K562 (cell line): ENCODE data around the gene GANAB. TPM values are rescaled to one million over a fixed set of nuclear protein-coding genes. Genes with fewer than 3 reads are reported as not detected.
A peak's percentile ranks its signal among the peaks of the same experiment; 100 is the strongest.

ENCODE experiments used
- BRD9 ChIP-seq: fragments of 450-650 bp; IDR thresholded peaks from 2 replicates; pipeline ENCODE4 v1.6.1; 2018; ENCODE audit warnings: low read depth; ENCODE audit not compliant: partially characterized antibody
- HSF4 ChIP-seq: fragments of 250-450 bp; sonication (Bioruptor Pico); IDR thresholded peaks from 2 replicates; pipeline ENCODE4 v2.1.2; 2022; ENCODE audit warnings: mild to moderate bottlenecking, moderate library complexity, borderline replicate concordance
- LARP7 ChIP-seq: fragments of 450-650 bp; IDR thresholded peaks from 2 replicates; pipeline ENCODE4 v1.6.1; 2016
- MCM7 ChIP-seq, 2 experiments: fragments of 450-650 bp; IDR thresholded peaks; 2 replicates each; pipeline ENCODE4 v1.6.1; 2016 to 2018
- NFIC ChIP-seq: fragments of 450-650 bp; IDR thresholded peaks from 2 replicates; pipeline ENCODE4 v1.6.1; 2017; ENCODE audit warnings: mild to moderate bottlenecking, inconsistent platforms
- NFIX ChIP-seq: fragments of 250-450 bp; sonication (Bioruptor Pico); IDR thresholded peaks from 2 replicates; pipeline ENCODE4 v1.4.0; 2020; ENCODE audit warnings: low read depth, mild to moderate bottlenecking, moderate library complexity
- PHTF2 ChIP-seq: fragments of 250-450 bp; sonication (Bioruptor Pico); IDR thresholded peaks from 2 replicates; pipeline ENCODE4 v1.5.0; 2021; ENCODE audit warnings: mild to moderate bottlenecking
- SOX6 ChIP-seq: fragments of 450-650 bp; IDR thresholded peaks from 2 replicates; pipeline ENCODE4 v1.6.1; 2014; ENCODE audit warnings: mild to moderate bottlenecking
- SRSF1 ChIP-seq: fragments of 200-400 bp; formaldehyde crosslinking; IDR thresholded peaks from 2 replicates; pipeline ENCODE4 v1.6.1; 2017; ENCODE audit warnings: mild to moderate bottlenecking, low read depth, low read length, moderate library complexity
- THRAP3 ChIP-seq: fragments of 450-650 bp; IDR thresholded peaks from 2 replicates; pipeline ENCODE4 v1.6.1; 2016; ENCODE audit warnings: mild to moderate bottlenecking, inconsistent platforms, borderline replicate concordance
- XRCC5 ChIP-seq: fragments of 200-400 bp; formaldehyde crosslinking; IDR thresholded peaks from 2 replicates; pipeline ENCODE4 v1.6.1; 2017; ENCODE audit warnings: low read depth, mild to moderate bottlenecking, low read length
- ZNF76 ChIP-seq: fragments of 250-450 bp; sonication (Bioruptor Pico); IDR thresholded peaks from 2 replicates; pipeline ENCODE4 v1.4.0; 2020; ENCODE audit warnings: mild to moderate bottlenecking, moderate library complexity, borderline replicate concordance
- polyA plus RNA-seq, 8 experiments: library from polyadenylated mRNA; depleted of rRNA in 4 of 8; stranded (reverse) in 5 of 8; unstranded in 3 of 8; fragments of >200 nt; fragmentation: Nextera tagmentation in 2 of 8; fragmentation: Illumina TruSeq in 1 of 8; extraction: Ambion mirVana in 2 of 8; extraction: Trizol in 1 of 8; gene quantifications; 2 replicates each; pipeline versions ENCODE4 v1.2.1 to v1.2.3, GENCODE V29; 2011 to 2014; ENCODE audit warnings: inconsistent platforms in 1 of 8, missing spikeins in 1 of 8
- total RNA-seq, 7 experiments: library from RNA; depleted of rRNA in 6 of 7; stranded (reverse); fragments of >200 nt in 6 of 7; fragmentation: Illumina TruSeq in 2 of 7; extraction: Trizol in 2 of 7; gene quantifications; 2 replicates each; pipeline versions ENCODE4 v1.2.1 to v1.2.3, GENCODE V29; 2011 to 2021; ENCODE audit warnings: low replicate concordance in 1 of 7
- TF ChIP-seq, protein P1 (sequence below): sonication (generic); formaldehyde crosslinking; IDR thresholded peaks from 2 replicates; pipeline ENCODE4 v1.8.0; 2023; ENCODE audit warnings: mild to moderate bottlenecking, missing genetic modification reagents
- TF ChIP-seq, protein P2 (sequence below): fragments of 450-650 bp; IDR thresholded peaks from 2 replicates; pipeline ENCODE4 v1.7.0; 2016; ENCODE audit warnings: borderline replicate concordance
- TF ChIP-seq, protein P3 (sequence below): fragments of 250-450 bp; sonication (Bioruptor Pico); IDR thresholded peaks from 2 replicates; pipeline ENCODE4 v1.5.0; 2020; ENCODE audit warnings: mild to moderate bottlenecking
- TF ChIP-seq, protein P4 (sequence below), 3 experiments: fragments of 200-800 bp in 1 of 3; sonication (Bioruptor generic) in 1 of 3; sonication (generic) in 1 of 3; formaldehyde crosslinking in 1 of 3; IDR thresholded peaks; 2 replicates each; pipeline versions ENCODE4 v1.6.1 to v1.8.0; 2016 to 2022; ENCODE audit warnings: mild to moderate bottlenecking in 2 of 3, missing compliant biosample characterization in 2 of 3, missing genetic modification characterization in 2 of 3, missing genetic modification reagents in 1 of 3
- TF ChIP-seq, protein P5 (sequence below): fragments of 250-450 bp; sonication (Bioruptor Pico); IDR thresholded peaks from 2 replicates; pipeline ENCODE4 v1.4.0; 2020; ENCODE audit warnings: mild to moderate bottlenecking, moderate library complexity

The GANAB gene
- total and polyA plus RNA-seq, 9 of the 15 experiments (the other 6 are each of a cell fraction or from before 2014, with no cell fraction given), result 6.5 to 284 (median 161) TPM

DNA sequence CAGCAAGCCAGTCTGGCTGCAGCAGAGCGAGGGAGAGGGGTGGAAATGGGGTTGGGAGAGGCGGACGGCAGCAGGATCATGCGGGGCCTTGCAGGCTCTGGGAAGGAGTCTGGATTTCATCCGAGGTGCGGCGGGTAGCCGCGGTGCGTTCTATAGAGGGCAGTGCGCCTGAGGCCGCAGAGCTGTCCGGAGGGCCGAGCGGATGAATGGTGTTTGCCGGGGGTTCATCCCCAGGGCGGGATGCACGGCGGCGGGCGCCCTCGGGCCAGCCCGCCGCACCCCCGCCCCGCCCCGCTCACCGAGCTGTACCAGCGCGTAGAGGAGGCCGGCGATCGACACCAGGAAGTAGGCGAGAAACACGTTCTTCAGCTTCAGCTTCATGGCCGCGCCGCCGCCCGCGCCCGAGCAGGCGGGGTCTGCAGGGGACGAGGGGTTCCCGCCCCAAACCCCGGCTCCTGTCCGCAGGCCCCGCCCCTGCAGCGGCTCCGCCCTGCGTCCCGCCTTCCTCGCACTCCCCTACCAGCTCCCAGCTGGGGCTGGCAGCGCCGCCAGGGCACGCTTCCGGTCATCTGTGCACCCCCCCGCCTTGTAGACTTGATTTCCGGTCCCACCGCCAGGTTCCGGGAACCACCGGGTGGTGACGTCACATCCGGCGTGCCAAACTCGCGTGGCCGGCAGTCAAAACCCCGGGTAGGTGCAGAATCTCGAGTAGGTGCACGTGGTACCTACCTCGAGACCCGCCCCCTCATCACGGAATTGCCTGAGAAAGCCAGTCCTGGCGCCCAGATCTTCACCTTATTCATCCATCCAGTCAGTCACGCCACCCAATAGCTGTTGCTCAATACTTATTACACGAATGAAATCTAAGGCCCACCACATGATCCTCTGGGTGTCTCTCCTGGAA, 24.6 kb downstream of the GANAB start, which contains the start of gene B3GAT3 (continued):
- TF ChIP-seq, protein P1, sequence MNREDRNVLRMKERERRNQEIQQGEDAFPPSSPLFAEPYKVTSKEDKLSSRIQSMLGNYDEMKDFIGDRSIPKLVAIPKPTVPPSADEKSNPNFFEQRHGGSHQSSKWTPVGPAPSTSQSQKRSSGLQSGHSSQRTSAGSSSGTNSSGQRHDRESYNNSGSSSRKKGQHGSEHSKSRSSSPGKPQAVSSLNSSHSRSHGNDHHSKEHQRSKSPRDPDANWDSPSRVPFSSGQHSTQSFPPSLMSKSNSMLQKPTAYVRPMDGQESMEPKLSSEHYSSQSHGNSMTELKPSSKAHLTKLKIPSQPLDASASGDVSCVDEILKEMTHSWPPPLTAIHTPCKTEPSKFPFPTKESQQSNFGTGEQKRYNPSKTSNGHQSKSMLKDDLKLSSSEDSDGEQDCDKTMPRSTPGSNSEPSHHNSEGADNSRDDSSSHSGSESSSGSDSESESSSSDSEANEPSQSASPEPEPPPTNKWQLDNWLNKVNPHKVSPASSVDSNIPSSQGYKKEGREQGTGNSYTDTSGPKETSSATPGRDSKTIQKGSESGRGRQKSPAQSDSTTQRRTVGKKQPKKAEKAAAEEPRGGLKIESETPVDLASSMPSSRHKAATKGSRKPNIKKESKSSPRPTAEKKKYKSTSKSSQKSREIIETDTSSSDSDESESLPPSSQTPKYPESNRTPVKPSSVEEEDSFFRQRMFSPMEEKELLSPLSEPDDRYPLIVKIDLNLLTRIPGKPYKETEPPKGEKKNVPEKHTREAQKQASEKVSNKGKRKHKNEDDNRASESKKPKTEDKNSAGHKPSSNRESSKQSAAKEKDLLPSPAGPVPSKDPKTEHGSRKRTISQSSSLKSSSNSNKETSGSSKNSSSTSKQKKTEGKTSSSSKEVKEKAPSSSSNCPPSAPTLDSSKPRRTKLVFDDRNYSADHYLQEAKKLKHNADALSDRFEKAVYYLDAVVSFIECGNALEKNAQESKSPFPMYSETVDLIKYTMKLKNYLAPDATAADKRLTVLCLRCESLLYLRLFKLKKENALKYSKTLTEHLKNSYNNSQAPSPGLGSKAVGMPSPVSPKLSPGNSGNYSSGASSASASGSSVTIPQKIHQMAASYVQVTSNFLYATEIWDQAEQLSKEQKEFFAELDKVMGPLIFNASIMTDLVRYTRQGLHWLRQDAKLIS (CRISPR knock-in tag), result no peak
- TF ChIP-seq ZNF76 (CRISPR knock-in tag) (no peak), THRAP3 (0 out of 2 replicates have a peak, but pooled peaks have one; percentile 37), SRSF1 (no peak), XRCC5 (peak; percentile 63; the same call in 1 of the 2 replicates), SOX6 (peak; percentile 82), NFIC (peak; percentile 60), BRD9 (no peak), HSF4 (no peak), LARP7 (0 out of 2 replicates have a peak, but pooled peaks have one; percentile 47), MCM7 (IDR thresholded peaks at IDR 0.05) (no peak), PHTF2 (no peak), NFIX (CRISPR knock-in tag) (no peak)
- TF ChIP-seq, protein P2, sequence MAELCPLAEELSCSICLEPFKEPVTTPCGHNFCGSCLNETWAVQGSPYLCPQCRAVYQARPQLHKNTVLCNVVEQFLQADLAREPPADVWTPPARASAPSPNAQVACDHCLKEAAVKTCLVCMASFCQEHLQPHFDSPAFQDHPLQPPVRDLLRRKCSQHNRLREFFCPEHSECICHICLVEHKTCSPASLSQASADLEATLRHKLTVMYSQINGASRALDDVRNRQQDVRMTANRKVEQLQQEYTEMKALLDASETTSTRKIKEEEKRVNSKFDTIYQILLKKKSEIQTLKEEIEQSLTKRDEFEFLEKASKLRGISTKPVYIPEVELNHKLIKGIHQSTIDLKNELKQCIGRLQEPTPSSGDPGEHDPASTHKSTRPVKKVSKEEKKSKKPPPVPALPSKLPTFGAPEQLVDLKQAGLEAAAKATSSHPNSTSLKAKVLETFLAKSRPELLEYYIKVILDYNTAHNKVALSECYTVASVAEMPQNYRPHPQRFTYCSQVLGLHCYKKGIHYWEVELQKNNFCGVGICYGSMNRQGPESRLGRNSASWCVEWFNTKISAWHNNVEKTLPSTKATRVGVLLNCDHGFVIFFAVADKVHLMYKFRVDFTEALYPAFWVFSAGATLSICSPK, result no peak
- TF ChIP-seq, protein P3, sequence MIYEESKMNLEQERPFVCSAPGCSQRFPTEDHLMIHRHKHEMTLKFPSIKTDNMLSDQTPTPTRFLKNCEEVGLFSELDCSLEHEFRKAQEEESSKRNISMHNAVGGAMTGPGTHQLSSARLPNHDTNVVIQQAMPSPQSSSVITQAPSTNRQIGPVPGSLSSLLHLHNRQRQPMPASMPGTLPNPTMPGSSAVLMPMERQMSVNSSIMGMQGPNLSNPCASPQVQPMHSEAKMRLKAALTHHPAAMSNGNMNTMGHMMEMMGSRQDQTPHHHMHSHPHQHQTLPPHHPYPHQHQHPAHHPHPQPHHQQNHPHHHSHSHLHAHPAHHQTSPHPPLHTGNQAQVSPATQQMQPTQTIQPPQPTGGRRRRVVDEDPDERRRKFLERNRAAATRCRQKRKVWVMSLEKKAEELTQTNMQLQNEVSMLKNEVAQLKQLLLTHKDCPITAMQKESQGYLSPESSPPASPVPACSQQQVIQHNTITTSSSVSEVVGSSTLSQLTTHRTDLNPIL (CRISPR knock-in tag), result no peak
- TF ChIP-seq, protein P4, sequence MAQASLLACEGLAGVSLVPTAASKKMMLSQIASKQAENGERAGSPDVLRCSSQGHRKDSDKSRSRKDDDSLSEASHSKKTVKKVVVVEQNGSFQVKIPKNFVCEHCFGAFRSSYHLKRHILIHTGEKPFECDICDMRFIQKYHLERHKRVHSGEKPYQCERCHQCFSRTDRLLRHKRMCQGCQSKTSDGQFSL (CRISPR knock-in tag; IDR thresholded peaks at IDR 0.05), result no peak
- TF ChIP-seq, protein P4 (tag; IDR thresholded peaks at IDR 0.05), result no peak
- TF ChIP-seq, protein P5, sequence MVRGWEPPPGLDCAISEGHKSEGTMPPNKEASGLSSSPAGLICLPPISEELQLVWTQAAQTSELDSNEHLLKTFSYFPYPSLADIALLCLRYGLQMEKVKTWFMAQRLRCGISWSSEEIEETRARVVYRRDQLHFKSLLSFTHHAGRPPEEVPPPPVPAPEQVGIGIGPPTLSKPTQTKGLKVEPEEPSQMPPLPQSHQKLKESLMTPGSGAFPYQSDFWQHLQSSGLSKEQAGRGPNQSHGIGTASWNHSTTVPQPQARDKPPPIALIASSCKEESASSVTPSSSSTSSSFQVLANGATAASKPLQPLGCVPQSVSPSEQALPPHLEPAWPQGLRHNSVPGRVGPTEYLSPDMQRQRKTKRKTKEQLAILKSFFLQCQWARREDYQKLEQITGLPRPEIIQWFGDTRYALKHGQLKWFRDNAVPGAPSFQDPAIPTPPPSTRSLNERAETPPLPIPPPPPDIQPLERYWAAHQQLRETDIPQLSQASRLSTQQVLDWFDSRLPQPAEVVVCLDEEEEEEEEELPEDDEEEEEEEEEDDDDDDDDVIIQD (CRISPR knock-in tag), result no peak
